Measurements from ENCODE around the gene STOML1.

Gene STOML1

DNA sequence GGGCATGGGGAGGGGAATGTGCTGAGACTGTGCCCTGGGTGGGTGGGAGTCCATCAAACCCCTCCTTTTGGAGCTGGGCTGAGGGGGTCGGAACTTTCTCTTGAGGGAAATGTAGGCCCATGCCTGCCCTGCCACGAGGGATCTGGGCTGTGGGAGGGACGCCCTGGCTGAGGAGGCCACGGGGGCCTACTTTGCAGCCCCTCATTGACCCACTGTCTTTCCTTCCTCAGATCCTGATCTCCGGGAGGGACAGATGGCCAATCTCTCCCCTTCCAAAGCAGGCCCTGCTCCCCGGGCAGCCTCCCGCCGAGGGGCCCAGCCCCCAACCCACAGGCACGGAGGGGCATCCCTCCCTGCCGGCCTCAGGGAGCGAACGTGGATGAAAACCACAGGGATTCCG is 40.5 kb downstream of the STOML1 start:
- DNase-seq (ENCODE audit: low read depth) = no peak
- TF ChIP-seq, protein P1, sequence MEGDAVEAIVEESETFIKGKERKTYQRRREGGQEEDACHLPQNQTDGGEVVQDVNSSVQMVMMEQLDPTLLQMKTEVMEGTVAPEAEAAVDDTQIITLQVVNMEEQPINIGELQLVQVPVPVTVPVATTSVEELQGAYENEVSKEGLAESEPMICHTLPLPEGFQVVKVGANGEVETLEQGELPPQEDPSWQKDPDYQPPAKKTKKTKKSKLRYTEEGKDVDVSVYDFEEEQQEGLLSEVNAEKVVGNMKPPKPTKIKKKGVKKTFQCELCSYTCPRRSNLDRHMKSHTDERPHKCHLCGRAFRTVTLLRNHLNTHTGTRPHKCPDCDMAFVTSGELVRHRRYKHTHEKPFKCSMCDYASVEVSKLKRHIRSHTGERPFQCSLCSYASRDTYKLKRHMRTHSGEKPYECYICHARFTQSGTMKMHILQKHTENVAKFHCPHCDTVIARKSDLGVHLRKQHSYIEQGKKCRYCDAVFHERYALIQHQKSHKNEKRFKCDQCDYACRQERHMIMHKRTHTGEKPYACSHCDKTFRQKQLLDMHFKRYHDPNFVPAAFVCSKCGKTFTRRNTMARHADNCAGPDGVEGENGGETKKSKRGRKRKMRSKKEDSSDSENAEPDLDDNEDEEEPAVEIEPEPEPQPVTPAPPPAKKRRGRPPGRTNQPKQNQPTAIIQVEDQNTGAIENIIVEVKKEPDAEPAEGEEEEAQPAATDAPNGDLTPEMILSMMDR (conservative IDR thresholded peaks at IDR 0.05; ENCODE audit: low read depth, low read length) = no peak
- H3K4me3 ChIP-seq (ENCODE audit: low read length) = no peak overlapping the region

DNA sequence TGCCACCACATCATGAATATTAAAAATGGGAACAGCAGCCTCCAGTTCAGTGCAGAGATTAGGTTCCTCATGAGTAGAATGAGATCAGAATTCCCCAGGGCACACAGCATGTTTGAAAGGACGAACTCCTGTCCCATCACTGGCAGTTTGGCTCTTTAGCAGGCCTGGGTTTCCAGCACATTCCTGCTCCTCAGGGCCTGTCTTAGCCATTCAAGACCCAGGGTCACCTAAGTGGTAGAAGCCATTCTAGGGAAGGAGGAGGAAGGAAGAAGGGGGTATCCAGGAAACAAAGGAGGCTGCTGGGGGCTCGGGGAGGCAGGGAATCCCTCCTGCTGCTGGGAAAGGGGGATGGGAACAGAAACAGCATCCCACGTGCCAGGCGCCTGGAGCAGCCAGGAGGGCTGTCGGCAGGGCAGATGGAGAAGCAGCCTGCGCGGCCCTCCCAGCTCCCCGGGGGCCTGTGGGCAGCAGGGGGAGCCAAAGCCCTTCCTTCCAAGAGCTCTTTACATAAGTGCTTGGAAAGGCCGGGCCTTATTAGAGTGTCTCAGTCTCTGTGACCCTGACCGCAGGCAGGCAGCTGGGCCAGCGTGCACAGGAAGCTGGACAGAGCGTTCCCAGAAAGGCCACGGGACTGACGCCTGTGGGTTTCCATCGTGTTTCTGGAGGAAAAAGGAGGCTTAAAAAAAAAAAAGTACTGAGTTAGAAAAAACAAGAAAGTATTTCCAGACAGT is 41.1 kb downstream of the STOML1 start:
- TF ChIP-seq, protein P1 (conservative IDR thresholded peaks at IDR 0.05; ENCODE audit: low read depth, low read length) = peak; percentile 87
- peak; percentile 90 for DNase-seq (ENCODE audit: low read depth)
- no peak overlapping the region for H3K4me3 ChIP-seq (ENCODE audit: low read length)

DNA sequence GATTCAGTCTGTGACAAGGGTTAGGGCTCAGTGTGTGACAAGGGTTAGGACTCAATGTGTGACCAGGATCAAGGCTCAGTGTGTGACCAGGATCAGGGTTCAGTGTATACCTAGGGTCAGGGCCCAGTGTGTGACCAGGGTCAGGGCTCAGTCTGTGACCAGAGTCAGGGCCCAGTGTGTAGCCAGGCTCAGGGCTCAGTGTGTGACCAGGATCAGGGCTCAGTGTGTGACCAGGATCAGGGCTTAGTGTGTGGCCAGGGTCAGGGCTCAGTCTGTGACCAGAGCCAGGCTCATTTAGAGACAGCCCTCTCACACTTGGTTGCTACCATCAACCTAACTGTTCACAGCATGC is 41.6 kb downstream of the STOML1 start:
- DNase-seq (ENCODE audit: low read depth) = no peak
- H3K4me3 ChIP-seq (ENCODE audit: low read length) = no peak overlapping the region
- TF ChIP-seq, protein P1 (conservative IDR thresholded peaks at IDR 0.05; ENCODE audit: low read depth, low read length) = no peak

DNA sequence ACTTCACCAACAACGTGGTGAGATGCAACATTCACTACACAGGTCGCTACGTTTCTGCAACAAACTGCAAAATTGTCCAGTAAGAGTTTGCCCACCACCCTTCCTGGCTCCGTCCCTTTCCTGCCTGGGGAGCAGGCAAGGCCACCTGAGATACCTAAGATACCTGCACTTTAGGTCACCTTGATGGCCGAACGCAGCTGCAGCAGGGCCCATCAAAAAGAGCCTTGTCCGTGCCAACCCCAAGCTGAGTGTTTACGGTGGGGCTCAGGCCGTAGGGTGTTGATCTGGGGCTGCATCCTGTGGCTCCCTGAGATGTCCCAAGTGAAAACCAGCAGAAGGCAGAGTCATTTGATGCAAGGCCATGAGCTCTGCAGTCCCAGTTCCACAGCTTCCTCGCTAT is 42.6 kb downstream of the STOML1 start:
- TF ChIP-seq, protein P1 (conservative IDR thresholded peaks at IDR 0.05; ENCODE audit: low read depth, low read length) = no peak
- DNase-seq (ENCODE audit: low read depth) = no peak
- no peak overlapping the region for H3K4me3 ChIP-seq (ENCODE audit: low read length)

DNA sequence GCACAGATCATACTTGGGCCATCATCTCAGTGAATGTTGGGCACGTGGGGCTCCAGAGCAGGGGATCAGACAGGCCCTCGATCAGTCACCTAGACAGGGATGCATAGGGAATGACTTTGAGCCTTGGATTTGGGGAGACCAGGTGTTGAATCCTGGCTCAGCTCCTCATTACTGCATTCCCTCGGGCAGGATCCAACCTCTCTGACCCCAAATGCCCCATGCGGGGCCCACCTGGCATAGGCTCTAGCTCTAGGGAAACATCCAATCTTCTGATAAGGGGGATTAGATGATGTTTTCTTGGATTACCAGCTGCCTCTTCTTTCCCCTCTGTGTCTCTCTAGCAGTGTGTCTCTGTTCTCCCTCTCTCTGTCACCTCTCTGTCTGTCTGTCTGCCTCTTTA is 43.1 kb downstream of the STOML1 start:
- DNase-seq (ENCODE audit: low read depth) = no peak
- TF ChIP-seq, protein P1 (conservative IDR thresholded peaks at IDR 0.05; ENCODE audit: low read depth, low read length) = no peak
- no peak overlapping the region for H3K4me3 ChIP-seq (ENCODE audit: low read length)

DNA sequence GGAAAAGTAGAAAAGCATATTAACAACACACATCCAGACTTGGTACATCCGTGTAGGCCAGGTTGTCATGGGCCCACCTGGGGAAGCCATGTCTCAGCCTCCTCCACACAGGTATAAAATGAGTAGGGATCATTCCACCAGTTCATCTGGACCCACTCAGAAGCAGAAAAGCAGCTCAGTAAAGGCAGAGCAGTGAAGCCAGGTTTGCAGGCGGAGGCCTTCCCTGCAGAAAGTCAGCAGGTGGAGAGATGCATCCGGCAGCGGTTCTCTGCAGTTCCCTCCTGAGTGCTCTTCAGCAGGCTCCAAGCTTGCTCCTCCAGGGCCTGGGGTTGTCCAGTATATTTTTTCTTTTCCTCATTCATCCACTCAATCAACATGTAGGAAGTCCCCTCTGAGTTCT is 43.7 kb downstream of the STOML1 start:
- no peak for DNase-seq (ENCODE audit: low read depth)
- no peak overlapping the region for H3K4me3 ChIP-seq (ENCODE audit: low read length)
- TF ChIP-seq, protein P1 (conservative IDR thresholded peaks at IDR 0.05; ENCODE audit: low read depth, low read length) = no peak

DNA sequence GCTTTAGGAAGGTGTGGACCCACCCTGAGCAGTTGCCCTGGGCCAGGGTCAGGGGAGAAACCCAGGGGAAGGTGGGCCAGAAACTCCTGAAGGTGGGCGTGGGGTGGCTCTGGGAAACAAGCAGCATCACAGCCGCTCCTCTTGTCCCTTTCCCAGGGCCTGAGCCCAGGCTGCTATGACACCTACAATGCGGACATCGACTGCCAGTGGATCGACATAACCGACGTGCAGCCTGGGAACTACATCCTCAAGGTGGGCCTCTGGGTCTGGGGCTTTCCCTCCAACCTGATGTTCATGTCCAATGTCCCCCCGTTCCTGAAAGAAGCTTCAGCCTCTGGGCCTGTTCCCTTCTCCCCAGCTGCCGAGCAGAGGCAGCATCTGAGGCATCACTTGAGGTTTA is 44.4 kb downstream of the STOML1 start:
- no peak for DNase-seq (ENCODE audit: low read depth)
- TF ChIP-seq, protein P1 (conservative IDR thresholded peaks at IDR 0.05; ENCODE audit: low read depth, low read length) = no peak
- no peak overlapping the region for H3K4me3 ChIP-seq (ENCODE audit: low read length)

All from retinal pigment epithelial cell (primary cell).